Endothelial cell of umbilical vein (primary cell): ENCODE measurements around the gene SPATS2L. TPM values are rescaled to one million over a fixed set of nuclear protein-coding genes. Genes with fewer than 3 reads are reported as not detected.

Source experiments
- BruUV-seq: library from RNA; stranded (reverse); fragments of 400-500 nt; replicated peaks from 2 replicates; lab custom pipeline; 2021; lab: Mats Ljungman, UMichigan
- CTCF ChIA-PET: fragments of 300-600, 350-600 bp; sonication (Branson Sonifier 250); formaldehyde crosslinking; loops from one replicate; lab custom pipeline; 2021; ENCODE audit warnings: antibody characterized with exemption, inconsistent platforms; lab: Charles Lee
- POLR2A ChIA-PET: fragments of 300-600, 350-600 bp; sonication (Branson Sonifier 250); formaldehyde crosslinking; loops from one replicate; lab custom pipeline; 2021; ENCODE audit warnings: antibody characterized with exemption, inconsistent platforms; lab: Charles Lee
- DNase-seq: peaks from one replicate; pipeline ENCODE4 v3.0.0-alpha.2; 2011; ENCODE audit warnings: low read depth, low spot score
- FAIRE-seq: peaks from 2 replicates; lab custom pipeline; 2011; peaks lifted over from hg19 to GRCh38; lab: Jason Lieb, UNC
- H2AFZ ChIP-seq: 2 replicates; pipeline ENCODE4 v1.6.0; 2012; ENCODE audit warnings: low read depth, low read length, control low read depth, inconsistent platforms
- H3K27ac ChIP-seq: 2 replicates; pipeline ENCODE4 v1.5.1; 2011; ENCODE audit warnings: low read depth, mild to moderate bottlenecking, control low read depth, low read length, moderate library complexity; ENCODE audit not compliant: insufficient read depth
- H3K27me3 ChIP-seq, 2 experiments: 2 replicates each; pipeline versions ENCODE4 v1.6.0 to v1.6.1; 2011; ENCODE audit warnings: low read length in 2 of 2, mixed read lengths in 1 of 2; ENCODE audit not compliant: control insufficient read depth in 2 of 2, insufficient read depth in 2 of 2
- H3K36me3 ChIP-seq, 2 experiments: 2 replicates in 1 of 2; 3 replicates in 1 of 2; pipeline ENCODE4 v1.5.1; 2011; ENCODE audit warnings: low read length in 2 of 2, mild to moderate bottlenecking in 1 of 2, moderate library complexity in 1 of 2; ENCODE audit not compliant: control insufficient read depth in 2 of 2, insufficient read depth in 2 of 2; ENCODE audit errors: extremely low read depth in 1 of 2
- H3K4me1 ChIP-seq: 3 replicates; pipeline ENCODE4 v1.5.1; 2011; ENCODE audit warnings: mild to moderate bottlenecking, low read length; ENCODE audit not compliant: control insufficient read depth, insufficient read depth; ENCODE audit errors: extremely low read depth
- H3K4me2 ChIP-seq: 2 replicates; pipeline ENCODE4 v1.6.1; 2011; ENCODE audit warnings: low read length, control low read depth, mixed read lengths; ENCODE audit not compliant: insufficient read depth
- H3K4me3 ChIP-seq, 3 experiments: fragments of 200-600 bp in 1 of 3; sonication (generic), shearing (Covaris generic) in 1 of 3; replicated peaks in 1 of 3; 2 replicates each; pipeline ENCODE4 v1.5.1; 2011 to 2016; ENCODE audit warnings: control low read depth in 3 of 3, low read length in 3 of 3, mild to moderate bottlenecking in 2 of 3, inconsistent platforms in 1 of 3, low read depth in 1 of 3, moderate library complexity in 1 of 3; ENCODE audit not compliant: insufficient read depth in 1 of 3
- H3K79me2 ChIP-seq: 2 replicates; pipeline ENCODE4 v1.6.0; 2012; ENCODE audit warnings: low read length, inconsistent platforms; ENCODE audit not compliant: control insufficient read depth, insufficient read depth
- H3K9ac ChIP-seq: replicated peaks from 2 replicates; pipeline ENCODE3; 2011; ENCODE audit warnings: low read length, control low read depth; ENCODE audit not compliant: insufficient read depth; ENCODE audit errors: extremely low read depth
- H3K9me1 ChIP-seq: replicated peaks from 3 replicates; pipeline ENCODE4 v1.6.0; 2011; ENCODE audit warnings: mild to moderate bottlenecking, low read length; ENCODE audit not compliant: control insufficient read depth, insufficient read depth; ENCODE audit errors: extremely low read depth
- H3K9me3 ChIP-seq: replicated peaks from 2 replicates; pipeline ENCODE4 v1.5.1; 2012; ENCODE audit warnings: low read length, inconsistent platforms; ENCODE audit not compliant: control insufficient read depth, insufficient read depth
- H4K20me1 ChIP-seq: replicated peaks from 2 replicates; pipeline ENCODE3; 2011; ENCODE audit warnings: mild to moderate bottlenecking, low read length; ENCODE audit not compliant: control insufficient read depth, insufficient read depth; ENCODE audit errors: extremely low read depth
- CTCF ChIP-seq, 2 donors: IDR thresholded peaks; 1 replicate in 1 of 2; 2 replicates in 1 of 2; pipeline ENCODE4 v1.5.1; 2011; ENCODE audit warnings: low read length in 2 of 2, mild to moderate bottlenecking in 2 of 2, moderate library complexity in 2 of 2, control low read depth in 1 of 2, inconsistent platforms in 1 of 2, low read depth in 1 of 2; ENCODE audit not compliant: insufficient read depth in 1 of 2; ENCODE audit errors: extremely low read depth in 1 of 2
- EZH2 ChIP-seq: IDR thresholded peaks from 2 replicates; pipeline ENCODE4 v1.6.1; 2012; ENCODE audit warnings: borderline replicate concordance, low read depth, mild to moderate bottlenecking, moderate library complexity, low read length, inconsistent platforms; ENCODE audit not compliant: severe bottlenecking
- FOS ChIP-seq: IDR thresholded peaks from 2 replicates; pipeline ENCODE4 v1.6.1; 2011; ENCODE audit warnings: mild to moderate bottlenecking, low read length, moderate library complexity, borderline replicate concordance; ENCODE audit not compliant: insufficient read depth
- GATA2 ChIP-seq: IDR thresholded peaks from 2 replicates; pipeline ENCODE4 v1.7.0; 2011; ENCODE audit warnings: low read depth, mild to moderate bottlenecking, moderate library complexity, mixed read lengths, low read length; ENCODE audit not compliant: insufficient read length, insufficient read depth
- JUN ChIP-seq: IDR thresholded peaks from 2 replicates; pipeline ENCODE4 v1.6.1; 2011; ENCODE audit warnings: borderline replicate concordance, low read depth; ENCODE audit not compliant: insufficient read length, insufficient read depth
- MYC ChIP-seq: IDR thresholded peaks from one replicate; pipeline ENCODE4 v1.6.1; 2011; ENCODE audit warnings: mild to moderate bottlenecking, low read depth, low read length
- POLR2A ChIP-seq: IDR thresholded peaks from 2 replicates; pipeline ENCODE4 v1.6.1; 2012; ENCODE audit warnings: low read depth, mild to moderate bottlenecking, control low read depth, low read length
- POLR2AphosphoS5 ChIP-seq: IDR thresholded peaks from 2 replicates; pipeline ENCODE4 v1.6.1; 2012; ENCODE audit warnings: low read depth, mild to moderate bottlenecking, control low read depth, low read length, moderate library complexity; ENCODE audit not compliant: insufficient read depth
- dilution Hi-C: fragments of 300-500 bp; cut with MboI; formaldehyde crosslinking; loops from one replicate; pipeline ENCODE4 v1.15.0; 2019; ENCODE audit warnings: low sequenced_read_pairs; ENCODE audit not compliant: extremely low pct_ligation_motif_present
- intact Hi-C: fragments of 100-400 bp; cut with micrococcal nuclease; formaldehyde crosslinking; loops from one replicate; pipeline ENCODE4 v1.10.0; 2022
- polyA plus RNA-seq, 4 experiments: library from polyadenylated mRNA; depleted of rRNA in 3 of 4; stranded (reverse) in 3 of 4; unstranded in 1 of 4; fragments of >200 nt; gene quantifications; 2 replicates each; pipeline versions ENCODE4 v1.2.1 to v1.2.3, GENCODE V29; 2011 to 2012; ENCODE audit warnings: missing spikeins in 1 of 4
- total RNA-seq: library from RNA; stranded (reverse); gene quantifications from 2 replicates; pipeline ENCODE4 v1.2.3, GENCODE V29; 2021
- TF ChIP-seq, protein P1 (sequence below): IDR thresholded peaks from 2 replicates; pipeline ENCODE4 v1.6.1; 2011; ENCODE audit not compliant: insufficient read depth, insufficient read length

The SPATS2L gene
- total and polyA plus RNA-seq, 2 donors (not counting 3 experiments of a cell fraction or from before 2014, with no cell fraction given): 29.1 to 72.9 TPM

DNA sequence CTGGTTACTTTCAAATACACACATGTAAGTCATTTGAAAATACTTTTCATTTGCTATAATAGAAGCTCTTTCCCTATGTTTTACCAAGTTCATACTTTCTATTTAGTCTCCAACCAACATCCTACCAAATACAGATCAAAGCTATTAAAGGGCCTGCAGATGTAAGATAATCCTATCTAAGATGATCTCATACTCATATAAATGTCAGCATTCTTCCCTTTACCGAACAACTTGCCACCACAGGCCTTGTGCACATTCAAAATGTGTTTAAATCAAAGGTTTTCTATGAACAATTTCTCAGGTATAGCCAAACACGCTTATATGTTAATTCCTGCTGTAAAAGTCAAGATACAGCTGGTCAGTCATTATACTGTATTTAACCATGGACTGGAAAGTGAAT, 180.0 kb downstream of the SPATS2L start:
- Histone ChIP-seq H3K9me3 (no peaks in the 10 kb centered on the region), H4K20me1 (no peaks in the 10 kb centered on the region), H3K4me3 (no peak overlapping the region), H2AFZ (no peak overlapping the region), H3K27ac (no peak overlapping the region), H3K9me1 (no peaks in the 10 kb centered on the region), H3K36me3 (peaks cover 0 to 1% of the 10 kb centered on the region in 2 experiments), H3K4me2 (no peak overlapping the region), H3K4me1 (no peaks in the 10 kb centered on the region), H3K9ac (no peak overlapping the region), H3K79me2 (no peaks in the 10 kb centered on the region), H3K27me3 (no peaks in the 10 kb centered on the region)
- dilution Hi-C loops: no loop called here
- ChIA-PET POLR2A (no interaction called here), CTCF (interaction anchor here (1.0 to 6.5 kb wide), 6 partner anchors 10 to 513 kb away, joined by 3 to 149 read pairs (median 5); partner anchors contain the start of gene KCTD18)
- TF ChIP-seq EZH2 (no peak), JUN (no peak), POLR2AphosphoS5 (no peak), MYC (no peak), GATA2 (no peak), CTCF (IDR thresholded peaks at IDR 0.05; ENCODE audit: extremely low read depth in 1 of 2, insufficient read depth in 1 of 2, low read depth in 1 of 2, low read length in 2 of 2) (no peak), FOS (no peak), POLR2A (no peak)
- TF ChIP-seq, protein P1, sequence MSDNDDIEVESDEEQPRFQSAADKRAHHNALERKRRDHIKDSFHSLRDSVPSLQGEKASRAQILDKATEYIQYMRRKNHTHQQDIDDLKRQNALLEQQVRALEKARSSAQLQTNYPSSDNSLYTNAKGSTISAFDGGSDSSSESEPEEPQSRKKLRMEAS: no peak
- intact Hi-C loops: loop anchor here (10.0 kb wide), 1 partner anchor 248 kb away; no protein-coding TSS in a partner anchor
- no TSS peak for BruUV-seq
- FAIRE-seq: no peak
- no peak for DNase-seq
